Measurements from ENCODE around the gene SGCA. TPM values are rescaled to one million over a fixed set of nuclear protein-coding genes. Genes with fewer than 3 reads are reported as not detected.
A peak's percentile ranks its signal among the peaks of the same experiment; 100 is the strongest.

SGCA gene
- total and polyA plus RNA-seq, 10 of the 15 experiments (the other 5 are each of a cell fraction or from before 2014, with no cell fraction given): 0.13 to 2.2 (median 0.50) TPM; not detected in 2

DNA sequence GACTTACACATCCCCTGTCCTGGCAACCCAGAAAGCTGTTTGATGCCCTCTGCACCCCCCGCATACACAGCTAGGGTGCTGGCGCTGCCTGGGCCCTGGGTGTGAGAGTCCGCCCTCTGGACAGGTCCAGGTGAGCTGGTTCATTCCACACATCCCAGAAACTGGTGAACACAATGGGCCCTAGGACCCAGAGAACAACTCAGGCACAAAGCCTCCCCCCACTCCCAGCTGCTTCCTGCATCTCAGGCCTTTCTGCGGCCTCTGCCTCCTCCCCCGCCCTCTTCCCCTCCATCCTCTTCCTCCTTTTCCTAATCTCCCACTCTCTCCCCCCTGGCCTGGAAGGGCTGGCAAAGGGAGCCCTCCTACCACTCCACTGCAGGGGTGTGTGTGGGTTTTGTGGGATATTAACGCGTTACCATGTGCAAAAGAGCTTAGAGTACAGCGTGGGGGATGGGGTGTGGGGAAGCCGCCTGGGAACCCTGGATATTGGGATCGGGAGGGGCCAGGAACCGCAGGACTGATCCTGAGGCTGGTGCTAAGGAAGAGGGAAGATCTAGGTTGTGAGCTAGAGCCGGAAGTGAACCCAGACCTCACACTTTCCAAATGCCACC lies 13.8 kb upstream of the SGCA start (continued):
- TF ChIP-seq, protein P1, sequence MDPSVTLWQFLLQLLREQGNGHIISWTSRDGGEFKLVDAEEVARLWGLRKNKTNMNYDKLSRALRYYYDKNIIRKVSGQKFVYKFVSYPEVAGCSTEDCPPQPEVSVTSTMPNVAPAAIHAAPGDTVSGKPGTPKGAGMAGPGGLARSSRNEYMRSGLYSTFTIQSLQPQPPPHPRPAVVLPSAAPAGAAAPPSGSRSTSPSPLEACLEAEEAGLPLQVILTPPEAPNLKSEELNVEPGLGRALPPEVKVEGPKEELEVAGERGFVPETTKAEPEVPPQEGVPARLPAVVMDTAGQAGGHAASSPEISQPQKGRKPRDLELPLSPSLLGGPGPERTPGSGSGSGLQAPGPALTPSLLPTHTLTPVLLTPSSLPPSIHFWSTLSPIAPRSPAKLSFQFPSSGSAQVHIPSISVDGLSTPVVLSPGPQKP (IDR thresholded peaks at IDR 0.05; ENCODE audit: low read depth, low read length): no peak; the same call in 1 of the 2 replicates
- TF ChIP-seq KDM1A (IDR thresholded peaks at IDR 0.05; ENCODE audit: borderline replicate concordance): no peak
- TF ChIP-seq, protein P2, sequence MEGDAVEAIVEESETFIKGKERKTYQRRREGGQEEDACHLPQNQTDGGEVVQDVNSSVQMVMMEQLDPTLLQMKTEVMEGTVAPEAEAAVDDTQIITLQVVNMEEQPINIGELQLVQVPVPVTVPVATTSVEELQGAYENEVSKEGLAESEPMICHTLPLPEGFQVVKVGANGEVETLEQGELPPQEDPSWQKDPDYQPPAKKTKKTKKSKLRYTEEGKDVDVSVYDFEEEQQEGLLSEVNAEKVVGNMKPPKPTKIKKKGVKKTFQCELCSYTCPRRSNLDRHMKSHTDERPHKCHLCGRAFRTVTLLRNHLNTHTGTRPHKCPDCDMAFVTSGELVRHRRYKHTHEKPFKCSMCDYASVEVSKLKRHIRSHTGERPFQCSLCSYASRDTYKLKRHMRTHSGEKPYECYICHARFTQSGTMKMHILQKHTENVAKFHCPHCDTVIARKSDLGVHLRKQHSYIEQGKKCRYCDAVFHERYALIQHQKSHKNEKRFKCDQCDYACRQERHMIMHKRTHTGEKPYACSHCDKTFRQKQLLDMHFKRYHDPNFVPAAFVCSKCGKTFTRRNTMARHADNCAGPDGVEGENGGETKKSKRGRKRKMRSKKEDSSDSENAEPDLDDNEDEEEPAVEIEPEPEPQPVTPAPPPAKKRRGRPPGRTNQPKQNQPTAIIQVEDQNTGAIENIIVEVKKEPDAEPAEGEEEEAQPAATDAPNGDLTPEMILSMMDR (IDR thresholded peaks at IDR 0.05 in 2 of 3, conservative IDR thresholded peaks at IDR 0.05 in 1 of 3; ENCODE audit: control insufficient read depth in 2 of 3, extremely low read depth in 1 of 3, insufficient read depth in 1 of 3, low read depth in 3 of 3, low read length in 3 of 3): no peak
- TF ChIP-seq TCF7 (IDR thresholded peaks at IDR 0.05; ENCODE audit: borderline replicate concordance): no peak
- TF ChIP-seq BCL11A (IDR thresholded peaks at IDR 0.05; ENCODE audit: low read depth, low read length): 0 out of 2 replicates have a peak, but pooled peaks have one; percentile 47
- TF ChIP-seq YBX1 (IDR thresholded peaks at IDR 0.05): no peak
- TF ChIP-seq, protein P3, sequence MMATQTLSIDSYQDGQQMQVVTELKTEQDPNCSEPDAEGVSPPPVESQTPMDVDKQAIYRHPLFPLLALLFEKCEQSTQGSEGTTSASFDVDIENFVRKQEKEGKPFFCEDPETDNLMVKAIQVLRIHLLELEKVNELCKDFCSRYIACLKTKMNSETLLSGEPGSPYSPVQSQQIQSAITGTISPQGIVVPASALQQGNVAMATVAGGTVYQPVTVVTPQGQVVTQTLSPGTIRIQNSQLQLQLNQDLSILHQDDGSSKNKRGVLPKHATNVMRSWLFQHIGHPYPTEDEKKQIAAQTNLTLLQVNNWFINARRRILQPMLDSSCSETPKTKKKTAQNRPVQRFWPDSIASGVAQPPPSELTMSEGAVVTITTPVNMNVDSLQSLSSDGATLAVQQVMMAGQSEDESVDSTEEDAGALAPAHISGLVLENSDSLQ (IDR thresholded peaks at IDR 0.05): no peak
- TF ChIP-seq MTA3 (IDR thresholded peaks at IDR 0.05; ENCODE audit: borderline replicate concordance, low read length): no peak
- TF ChIP-seq JUNB (IDR thresholded peaks at IDR 0.05): no peak
- TF ChIP-seq TBL1XR1 (IDR thresholded peaks at IDR 0.05; ENCODE audit: low read depth, low read length): no peak
- TF ChIP-seq CHD4 (IDR thresholded peaks at IDR 0.05): no peak
- 0 out of 2 replicates have a peak, but pooled peaks have one; percentile 41 for TF ChIP-seq MXI1 (IDR thresholded peaks at IDR 0.05; ENCODE audit: low read depth, low read length)
- peak; percentile 41; the same call in 1 of the 2 replicates for TF ChIP-seq SMARCA5 (IDR thresholded peaks at IDR 0.05)
- TF ChIP-seq HDGF (IDR thresholded peaks at IDR 0.05): peak; percentile 96
- peak; percentile 73; the same call in 1 of the 3 replicates for TF ChIP-seq POU2F2 (IDR thresholded peaks at IDR 0.05; ENCODE audit: borderline replicate concordance, low read depth, low read length)
- TF ChIP-seq ZBED1 (IDR thresholded peaks at IDR 0.05; ENCODE audit: borderline replicate concordance): no peak
- TF ChIP-seq, protein P4, sequence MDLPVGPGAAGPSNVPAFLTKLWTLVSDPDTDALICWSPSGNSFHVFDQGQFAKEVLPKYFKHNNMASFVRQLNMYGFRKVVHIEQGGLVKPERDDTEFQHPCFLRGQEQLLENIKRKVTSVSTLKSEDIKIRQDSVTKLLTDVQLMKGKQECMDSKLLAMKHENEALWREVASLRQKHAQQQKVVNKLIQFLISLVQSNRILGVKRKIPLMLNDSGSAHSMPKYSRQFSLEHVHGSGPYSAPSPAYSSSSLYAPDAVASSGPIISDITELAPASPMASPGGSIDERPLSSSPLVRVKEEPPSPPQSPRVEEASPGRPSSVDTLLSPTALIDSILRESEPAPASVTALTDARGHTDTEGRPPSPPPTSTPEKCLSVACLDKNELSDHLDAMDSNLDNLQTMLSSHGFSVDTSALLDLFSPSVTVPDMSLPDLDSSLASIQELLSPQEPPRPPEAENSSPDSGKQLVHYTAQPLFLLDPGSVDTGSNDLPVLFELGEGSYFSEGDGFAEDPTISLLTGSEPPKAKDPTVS (IDR thresholded peaks at IDR 0.05; ENCODE audit: low read depth, low read length): no peak
- TF ChIP-seq, protein P5, sequence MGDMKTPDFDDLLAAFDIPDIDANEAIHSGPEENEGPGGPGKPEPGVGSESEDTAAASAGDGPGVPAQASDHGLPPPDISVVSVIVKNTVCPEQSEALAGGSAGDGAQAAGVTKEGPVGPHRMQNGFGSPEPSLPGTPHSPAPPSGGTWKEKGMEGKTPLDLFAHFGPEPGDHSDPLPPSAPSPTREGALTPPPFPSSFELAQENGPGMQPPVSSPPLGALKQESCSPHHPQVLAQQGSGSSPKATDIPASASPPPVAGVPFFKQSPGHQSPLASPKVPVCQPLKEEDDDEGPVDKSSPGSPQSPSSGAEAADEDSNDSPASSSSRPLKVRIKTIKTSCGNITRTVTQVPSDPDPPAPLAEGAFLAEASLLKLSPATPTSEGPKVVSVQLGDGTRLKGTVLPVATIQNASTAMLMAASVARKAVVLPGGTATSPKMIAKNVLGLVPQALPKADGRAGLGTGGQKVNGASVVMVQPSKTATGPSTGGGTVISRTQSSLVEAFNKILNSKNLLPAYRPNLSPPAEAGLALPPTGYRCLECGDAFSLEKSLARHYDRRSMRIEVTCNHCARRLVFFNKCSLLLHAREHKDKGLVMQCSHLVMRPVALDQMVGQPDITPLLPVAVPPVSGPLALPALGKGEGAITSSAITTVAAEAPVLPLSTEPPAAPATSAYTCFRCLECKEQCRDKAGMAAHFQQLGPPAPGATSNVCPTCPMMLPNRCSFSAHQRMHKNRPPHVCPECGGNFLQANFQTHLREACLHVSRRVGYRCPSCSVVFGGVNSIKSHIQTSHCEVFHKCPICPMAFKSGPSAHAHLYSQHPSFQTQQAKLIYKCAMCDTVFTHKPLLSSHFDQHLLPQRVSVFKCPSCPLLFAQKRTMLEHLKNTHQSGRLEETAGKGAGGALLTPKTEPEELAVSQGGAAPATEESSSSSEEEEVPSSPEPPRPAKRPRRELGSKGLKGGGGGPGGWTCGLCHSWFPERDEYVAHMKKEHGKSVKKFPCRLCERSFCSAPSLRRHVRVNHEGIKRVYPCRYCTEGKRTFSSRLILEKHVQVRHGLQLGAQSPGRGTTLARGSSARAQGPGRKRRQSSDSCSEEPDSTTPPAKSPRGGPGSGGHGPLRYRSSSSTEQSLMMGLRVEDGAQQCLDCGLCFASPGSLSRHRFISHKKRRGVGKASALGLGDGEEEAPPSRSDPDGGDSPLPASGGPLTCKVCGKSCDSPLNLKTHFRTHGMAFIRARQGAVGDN (IDR thresholded peaks at IDR 0.05): 0 out of 2 replicates have a peak, but pooled peaks have one; percentile 27
- TF ChIP-seq, protein P6, sequence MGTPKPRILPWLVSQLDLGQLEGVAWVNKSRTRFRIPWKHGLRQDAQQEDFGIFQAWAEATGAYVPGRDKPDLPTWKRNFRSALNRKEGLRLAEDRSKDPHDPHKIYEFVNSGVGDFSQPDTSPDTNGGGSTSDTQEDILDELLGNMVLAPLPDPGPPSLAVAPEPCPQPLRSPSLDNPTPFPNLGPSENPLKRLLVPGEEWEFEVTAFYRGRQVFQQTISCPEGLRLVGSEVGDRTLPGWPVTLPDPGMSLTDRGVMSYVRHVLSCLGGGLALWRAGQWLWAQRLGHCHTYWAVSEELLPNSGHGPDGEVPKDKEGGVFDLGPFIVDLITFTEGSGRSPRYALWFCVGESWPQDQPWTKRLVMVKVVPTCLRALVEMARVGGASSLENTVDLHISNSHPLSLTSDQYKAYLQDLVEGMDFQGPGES (IDR thresholded peaks at IDR 0.05): no peak
- no peak for TF ChIP-seq FOXM1 (IDR thresholded peaks at IDR 0.05; ENCODE audit: low read depth, low read length)
- no peak for TF ChIP-seq LARP7 (IDR thresholded peaks at IDR 0.05)

Measured in GM12878 (cell line).